Endothelial cell of umbilical vein (primary cell): ENCODE results near the gene COMP.

Experiments used
- CTCF ChIP-seq, 2 donors: IDR thresholded peaks; 1 replicate in 1 of 2; 2 replicates in 1 of 2; pipeline ENCODE4 v1.5.1; 2011; ENCODE audit warnings: low read length in 2 of 2, mild to moderate bottlenecking in 2 of 2, moderate library complexity in 2 of 2, control low read depth in 1 of 2, inconsistent platforms in 1 of 2, low read depth in 1 of 2; ENCODE audit not compliant: insufficient read depth in 1 of 2; ENCODE audit errors: extremely low read depth in 1 of 2
- POLR2A ChIP-seq: IDR thresholded peaks from 2 replicates; pipeline ENCODE4 v1.6.1; 2012; ENCODE audit warnings: low read depth, mild to moderate bottlenecking, control low read depth, low read length
- POLR2AphosphoS5 ChIP-seq: IDR thresholded peaks from 2 replicates; pipeline ENCODE4 v1.6.1; 2012; ENCODE audit warnings: low read depth, mild to moderate bottlenecking, control low read depth, low read length, moderate library complexity; ENCODE audit not compliant: insufficient read depth

- TF ChIP-seq CTCF (IDR thresholded peaks at IDR 0.05; ENCODE audit: extremely low read depth in 1 of 2, insufficient read depth in 1 of 2, low read depth in 1 of 2, low read length in 2 of 2): no peak
- no peak for TF ChIP-seq POLR2A
- TF ChIP-seq POLR2AphosphoS5: no peak
Measured at GRCh38 chr19:18745931-18746330, 45.2 kb downstream of the COMP start.
